A549 (cell line): ENCODE measurements around the gene TMEM86B. TPM values are rescaled to one million over a fixed set of nuclear protein-coding genes. Genes with fewer than 3 reads are reported as not detected.
A peak's percentile ranks its signal among the peaks of the same experiment; 100 is the strongest.

Source experiments
- ATAC-seq, 2 experiments: fragments of 200-7000 bp in 1 of 2; fragments of >200 bp in 1 of 2; cut with Nextera tagmentation in 1 of 2; cut with Tn5 transposase in 1 of 2; 3 replicates each; pipeline versions ENCODE4 v1.8.0 to v1.9.1; 2018 to 2020; ENCODE audit warnings: mild to moderate bottlenecking in 1 of 2, moderate library complexity in 1 of 2
- CTCF ChIA-PET: fragments of 300-600 bp; sonication (Branson Sonifier 250); formaldehyde crosslinking; extraction: SDS; loops from one replicate; lab custom pipeline; 2021; ENCODE audit warnings: antibody characterized with exemption, inconsistent platforms; lab: Yijun Ruan, JAX
- POLR2A ChIA-PET: fragments of 350-600 bp; formaldehyde crosslinking; extraction: SDS; loops from one replicate; lab custom pipeline; 2021; ENCODE audit warnings: antibody characterized with exemption, inconsistent platforms; lab: Yijun Ruan, JAX
- DNase-seq, 2 experiments: peaks; one replicate each; pipeline versions ENCODE4 v3.0.0 to v3.0.0-alpha.2; 2011 to 2016; ENCODE audit warnings: low read depth in 1 of 2, low spot score in 1 of 2
- FAIRE-seq: peaks from 2 replicates; lab custom pipeline; 2011; peaks lifted over from hg19 to GRCh38; lab: Jason Lieb, UNC
- H3K27ac ChIP-seq, 2 experiments: fragments of >200 bp; sonication (Bioruptor Twin); formaldehyde crosslinking; 3 replicates each; pipeline ENCODE4 v1.5.1; 2016 to 2017
- H3K4me1 ChIP-seq: fragments of >200 bp; sonication (Bioruptor Twin); formaldehyde crosslinking; 3 replicates; pipeline ENCODE4 v1.6.1; 2016
- H3K4me2 ChIP-seq: fragments of >200 bp; sonication (Bioruptor Twin); formaldehyde crosslinking; 3 replicates; pipeline ENCODE4 v1.6.1; 2016
- H3K4me3 ChIP-seq: fragments of >200 bp; sonication (Bioruptor Twin); formaldehyde crosslinking; 3 replicates; pipeline ENCODE4 v1.5.1; 2016
- H3K9me3 ChIP-seq: fragments of >200 bp; sonication (Bioruptor Twin); formaldehyde crosslinking; 3 replicates; pipeline ENCODE4 v1.6.1; 2016
- ATOH8 ChIP-seq: fragments of 250-450 bp; sonication (Bioruptor Pico); IDR thresholded peaks from 2 replicates; pipeline ENCODE4 v1.5.0; 2020; ENCODE audit warnings: low read depth, mild to moderate bottlenecking, moderate library complexity
- BCL3 ChIP-seq: fragments of >200 bp; sonication (Bioruptor Twin); formaldehyde crosslinking; IDR thresholded peaks from 3 replicates; pipeline ENCODE4 v1.6.1; 2016
- BHLHE40 ChIP-seq: IDR thresholded peaks from 2 replicates; pipeline ENCODE4 v1.6.1; 2012; ENCODE audit warnings: low read depth, low read length, inconsistent platforms
- CBX8 ChIP-seq: fragments of 200-600 bp; sonication (generic); IDR thresholded peaks from 2 replicates; pipeline ENCODE4 v1.6.1; 2016
- CHD2 ChIP-seq: fragments of 150-350 bp; IDR thresholded peaks from 2 replicates; pipeline ENCODE4 v1.6.1; 2014; ENCODE audit warnings: low read length; ENCODE audit not compliant: partially characterized antibody
- CTCF ChIP-seq: fragments of >200 bp; sonication (Bioruptor Twin); formaldehyde crosslinking; IDR thresholded peaks from 3 replicates; pipeline ENCODE4 v1.5.1; 2016
- EP300 ChIP-seq, 2 experiments: fragments of >200 bp; sonication (Bioruptor Twin); formaldehyde crosslinking; IDR thresholded peaks; 2 replicates in 1 of 2; 3 replicates in 1 of 2; pipeline ENCODE4 v1.6.1; 2016 to 2017
- FOSB ChIP-seq: fragments of 250-450 bp; sonication (Bioruptor Pico); IDR thresholded peaks from 2 replicates; pipeline ENCODE4 v1.5.0; 2020; ENCODE audit warnings: mild to moderate bottlenecking, moderate library complexity
- FOSL2 ChIP-seq, 2 experiments: fragments of 450-650 bp in 1 of 2; fragments of >200 bp in 1 of 2; sonication (Bioruptor Twin) in 1 of 2; formaldehyde crosslinking; IDR thresholded peaks; 2 replicates each; pipeline versions ENCODE4 v1.5.0 to v1.6.1; 2016 to 2020; ENCODE audit warnings: mild to moderate bottlenecking in 1 of 2, moderate library complexity in 1 of 2
- FOXS1 ChIP-seq: fragments of 250-450 bp; sonication (Bioruptor Pico); IDR thresholded peaks from 2 replicates; pipeline ENCODE4 v1.5.0; 2020; ENCODE audit warnings: mild to moderate bottlenecking, moderate library complexity
- HDAC2 ChIP-seq: fragments of 200-600 bp; sonication (generic); IDR thresholded peaks from 2 replicates; pipeline ENCODE4 v1.6.1; 2016
- HES2 ChIP-seq: fragments of >200 bp; sonication (Bioruptor Twin); formaldehyde crosslinking; IDR thresholded peaks from 2 replicates; pipeline ENCODE4 v1.6.1; 2016
- HOXA7 ChIP-seq: fragments of 250-450 bp; sonication (Bioruptor Pico); IDR thresholded peaks from 2 replicates; pipeline ENCODE4 v1.5.0; 2020; ENCODE audit warnings: mild to moderate bottlenecking, moderate library complexity
- HOXB5 ChIP-seq: fragments of 250-450 bp; sonication (Bioruptor Pico); IDR thresholded peaks from 2 replicates; pipeline ENCODE4 v1.5.0; 2020; ENCODE audit warnings: mild to moderate bottlenecking, moderate library complexity
- JUN ChIP-seq, 2 experiments: fragments of >200 bp; sonication (Bioruptor Twin); formaldehyde crosslinking; IDR thresholded peaks; 2 replicates in 1 of 2; 3 replicates in 1 of 2; pipeline ENCODE4 v1.6.1; 2016 to 2017
- KDM1A ChIP-seq: fragments of 200-600 bp; sonication (generic); IDR thresholded peaks from 2 replicates; pipeline ENCODE4 v1.6.1; 2016; ENCODE audit warnings: low read depth, mild to moderate bottlenecking
- KDM5A ChIP-seq: fragments of 200-600 bp; sonication (generic); IDR thresholded peaks from 2 replicates; pipeline ENCODE4 v1.6.1; 2016; ENCODE audit warnings: antibody characterized with exemption, mild to moderate bottlenecking
- MAFK ChIP-seq: fragments of 450-650 bp; IDR thresholded peaks from 2 replicates; pipeline ENCODE4 v1.6.1; 2014; ENCODE audit not compliant: partially characterized antibody
- MYC ChIP-seq: IDR thresholded peaks from 2 replicates; pipeline ENCODE4 v1.6.1; 2012; ENCODE audit warnings: mild to moderate bottlenecking, inconsistent platforms, low read length, improper control_type of control experiment, borderline replicate concordance
- NFE2L2 ChIP-seq: fragments of 150-350 bp; conservative IDR thresholded peaks from 2 replicates; pipeline ENCODE4 v1.6.1; 2014; ENCODE audit warnings: low read length
- NPAS2 ChIP-seq: fragments of 250-450 bp; sonication (Bioruptor Pico); IDR thresholded peaks from 2 replicates; pipeline ENCODE4 v1.8.0; 2022; ENCODE audit warnings: mild to moderate bottlenecking, moderate library complexity, borderline replicate concordance
- NR3C1 ChIP-seq: fragments of >200 bp; sonication (Bioruptor Twin); formaldehyde crosslinking; IDR thresholded peaks from 3 replicates; pipeline ENCODE4 v1.6.1; 2017
- PHF8 ChIP-seq: fragments of 200-600 bp; sonication (generic); IDR thresholded peaks from 2 replicates; pipeline ENCODE4 v1.6.1; 2016; ENCODE audit warnings: low read depth, mild to moderate bottlenecking, antibody characterized with exemption, moderate library complexity, borderline replicate concordance
- POLR2AphosphoS2 ChIP-seq: conservative IDR thresholded peaks from 2 replicates; pipeline ENCODE4 v1.6.1; 2012; ENCODE audit warnings: low read length, improper control_type of control experiment, inconsistent platforms
- RAD21 ChIP-seq, 2 experiments: fragments of >200 bp in 1 of 2; sonication (Bioruptor Twin) in 1 of 2; formaldehyde crosslinking in 1 of 2; IDR thresholded peaks in 1 of 2; conservative IDR thresholded peaks in 1 of 2; 2 replicates in 1 of 2; 3 replicates in 1 of 2; pipeline ENCODE4 v1.6.1; 2012 to 2018; ENCODE audit warnings: inconsistent platforms in 1 of 2
- RCOR1 ChIP-seq: fragments of 150-350 bp; IDR thresholded peaks from 2 replicates; pipeline ENCODE4 v1.6.1; 2014; ENCODE audit warnings: antibody characterized with exemption, low read length, low read depth
- REST ChIP-seq: fragments of 200-600 bp; sonication (generic); IDR thresholded peaks from 2 replicates; pipeline ENCODE4 v1.6.1; 2016; ENCODE audit warnings: antibody characterized with exemption, mild to moderate bottlenecking, moderate library complexity
- ZFP36 ChIP-seq: fragments of 450-650 bp; IDR thresholded peaks from 2 replicates; pipeline ENCODE4 v1.6.1; 2014; ENCODE audit warnings: borderline replicate concordance; ENCODE audit not compliant: partially characterized antibody
- ZNF302 ChIP-seq: fragments of 250-450 bp; sonication (Bioruptor Pico); IDR thresholded peaks from 2 replicates; pipeline ENCODE4 v1.9.0; 2021; ENCODE audit warnings: inconsistent platforms, mild to moderate bottlenecking, moderate library complexity
- WGBS: methylation state at CpG from one replicate; pipeline ENCODE4 v1.1.6; 2017; ENCODE audit errors: missing lambda C conversion rate; 5-methylcytosine and 5-hydroxymethylcytosine counted together
- polyA plus RNA-seq, 4 experiments: library from polyadenylated mRNA; depleted of rRNA in 3 of 4; stranded (reverse); fragments of >200 nt; fragmentation: RNase III in 1 of 4; extraction: RNeasy Plus Mini Kit Qiagen cat#74134 plus additional on column Dnase treatment in 1 of 4; gene quantifications; 2 replicates in 3 of 4; 3 replicates in 1 of 4; pipeline ENCODE4 v1.2.3, GENCODE V29; 2011 to 2017

Gene TMEM86B
- polyA plus RNA-seq, 2 of the 4 experiments (the other 2 are of a cell fraction) = 1.6 to 3.4 TPM

GRCh38 chr19:55189403-55189835, 39.1 kb downstream of the TMEM86B start (continued):
- TF ChIP-seq RAD21 (conservative IDR thresholded peaks at IDR 0.05 in 1 of 2, IDR thresholded peaks at IDR 0.05 in 1 of 2) (0 out of 5 replicates have a peak, but pooled peaks of 1 of the 2 experiments have one; percentile 5), JUN (IDR thresholded peaks at IDR 0.05) (peak; percentile 77 to 84; a peak in 3 of 5 replicates), ZNF302 (no peak), FOXS1 (CRISPR knock-in tag) (no peak), BCL3 (peak; percentile 59; the same call in 1 of the 3 replicates), ATOH8 (CRISPR knock-in tag) (peak; percentile 63; the same call in 1 of the 2 replicates), FOSL2 (IDR thresholded peaks at IDR 0.05) (peak; percentile 63; the same call in 1 of the 2 replicates), FOSL2 (CRISPR knock-in tag; IDR thresholded peaks at IDR 0.05) (peak; percentile 95), REST (no peak), MAFK (peak; percentile 51), ZFP36 (no peak), PHF8 (no peak), NFE2L2 (no peak), EP300 (IDR thresholded peaks at IDR 0.05) (peak in 1 of 2 experiments; percentile 61; a peak in 2 of 5 replicates), FOSB (CRISPR knock-in tag) (no peak), KDM1A (no peak), BHLHE40 (peak; percentile 90), NPAS2 (CRISPR knock-in tag) (peak; percentile 92), HDAC2 (no peak), CBX8 (no peak)

- DNase-seq (no peak), ATAC-seq (peak in 1 of 2 experiments; percentile 6; a peak in 1 of 6 replicates), FAIRE-seq (no peak)
- H3K4me3 ChIP-seq = no peak overlapping the region
- H3K4me1 ChIP-seq = peaks cover 14% of the 10 kb centered on the region
- peak overlapping the region; percentile 73 to 90 for H3K27ac ChIP-seq
- no peaks in the 10 kb centered on the region for H3K9me3 ChIP-seq
- ChIA-PET POLR2A (interaction anchor here (0.6 to 1.6 kb wide), 5 partner anchors 9 to 219 kb away, joined by 3 to 5 read pairs (median 4); partner anchors contain the start of genes PPP1R12C, PTPRH, SYT5 and UBE2S), CTCF (interaction anchor here (0.9 to 2.3 kb wide), 6 partner anchors 11 to 195 kb away, joined by 3 to 9 read pairs (median 3); partner anchors contain the start of genes DNAAF3 and TMEM190)
- no peak for TF ChIP-seq MYC
- TF ChIP-seq HOXB5 (CRISPR knock-in tag) = no peak
- no peak for TF ChIP-seq EP300 (IDR thresholded peaks at IDR 0.05)
- TF ChIP-seq HOXA7 (CRISPR knock-in tag) = no peak
- TF ChIP-seq NR3C1 = no peak
- no peak for TF ChIP-seq RCOR1
- TF ChIP-seq RAD21 (conservative IDR thresholded peaks at IDR 0.05 in 1 of 2, IDR thresholded peaks at IDR 0.05 in 1 of 2) = no peak
- TF ChIP-seq POLR2AphosphoS2 = no peak
- no peak for TF ChIP-seq KDM5A
- TF ChIP-seq FOSB (CRISPR knock-in tag) = no peak
- no peak for TF ChIP-seq CTCF
- TF ChIP-seq ZNF302 = no peak
- no peak for TF ChIP-seq HES2
- no peak for TF ChIP-seq CHD2
- peak overlapping the region; percentile 73 for H3K4me2 ChIP-seq
- WGBS = 90% methylated on average over 8 of the region's 8 CpGs
Observed at GRCh38 chr19:55188625-55189024, 39.9 kb downstream of the TMEM86B start.
